Activated T-helper 17 cell treated with anti-CD3 and anti-CD28 coated beads, Interleukin-2, amount 50 U/mL, for 72 hours (primary cell): ENCODE results near the gene IGF2BP2. TPM values are rescaled to one million over a fixed set of nuclear protein-coding genes. Genes with fewer than 3 reads are reported as not detected.

Experiments used
- ATAC-seq: fragments of 150-1000 bp; cut with Tn5 transposase; replicated peaks from 2 replicates; pipeline ENCODE4 v1.10.0; 2021; ENCODE audit warnings: mild to moderate bottlenecking, moderate library complexity
- H3K27ac Mint-ChIP-seq: one replicate; pipeline ENCODE4 v1.8.0; 2022; ENCODE audit warnings: mixed read lengths
- H3K27me3 Mint-ChIP-seq: one replicate; pipeline ENCODE4 v1.8.0; 2022; ENCODE audit warnings: mixed read lengths
- H3K36me3 Mint-ChIP-seq: one replicate; pipeline ENCODE4 v1.8.0; 2022; ENCODE audit warnings: low read depth, mild to moderate bottlenecking, mixed read lengths
- H3K4me1 Mint-ChIP-seq: one replicate; pipeline ENCODE4 v1.8.0; 2022; ENCODE audit warnings: mixed read lengths
- H3K4me3 Mint-ChIP-seq: one replicate; pipeline ENCODE4 v1.8.0; 2022; ENCODE audit warnings: mild to moderate bottlenecking, mixed read lengths
- H3K9me3 Mint-ChIP-seq: one replicate; pipeline ENCODE4 v1.8.0; 2022; ENCODE audit warnings: mixed read lengths
- total RNA-seq, 2 donors: library from RNA; stranded (reverse); gene quantifications; one replicate each; pipeline ENCODE4 v1.2.3, GENCODE V29; 2022

The IGF2BP2 gene
- total RNA-seq, 2 donors from 2014 or later, result 0.28 to 0.82 TPM

DNA sequence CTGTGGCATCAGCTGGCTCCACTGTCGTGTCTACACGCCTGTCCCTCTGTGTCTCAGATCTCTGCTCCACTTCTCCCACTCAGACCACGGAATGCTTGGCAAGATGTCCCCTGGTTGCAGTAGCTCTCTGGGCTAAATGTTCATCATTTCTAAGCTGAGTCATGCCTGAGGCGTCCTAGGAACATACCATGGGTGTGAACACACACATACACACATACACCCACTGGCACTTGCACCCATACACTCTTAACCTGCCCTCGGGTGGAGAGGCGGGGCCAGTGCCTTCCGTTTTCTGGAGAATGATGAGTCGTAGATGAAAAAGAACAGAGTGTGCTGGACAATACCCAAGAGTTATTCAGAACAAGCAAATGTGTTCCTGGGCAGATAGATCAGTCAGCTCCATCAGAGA is 166.3 kb downstream of the IGF2BP2 start:
- no peaks in the 10 kb centered on the region for H3K4me1 Mint-ChIP-seq
- H3K27me3 Mint-ChIP-seq, result peaks cover 26% of the 10 kb centered on the region
- no peak overlapping the region for H3K27ac Mint-ChIP-seq
- no peak overlapping the region for H3K4me3 Mint-ChIP-seq
- H3K9me3 Mint-ChIP-seq, result no peaks in the 10 kb centered on the region
- no peaks in the 10 kb centered on the region for H3K36me3 Mint-ChIP-seq
- ATAC-seq, result peak; percentile 34

GRCh38 chr3:185657691-185658503 is 166.9 kb downstream of the IGF2BP2 start:
- Mint-ChIP-seq H3K9me3 (no peaks in the 10 kb centered on the region), H3K27me3 (peaks cover 20% of the 10 kb centered on the region), H3K27ac (no peak overlapping the region), H3K36me3 (no peaks in the 10 kb centered on the region), H3K4me1 (no peaks in the 10 kb centered on the region), H3K4me3 (no peak overlapping the region)
- no peak for ATAC-seq

- Mint-ChIP-seq H3K27ac (no peak overlapping the region), H3K36me3 (no peaks in the 10 kb centered on the region), H3K4me3 (no peak overlapping the region), H3K9me3 (no peaks in the 10 kb centered on the region), H3K27me3 (peaks cover 20% of the 10 kb centered on the region), H3K4me1 (no peaks in the 10 kb centered on the region)
- ATAC-seq, result no peak
Observed at GRCh38 chr3:185657211-185657610, 167.6 kb downstream of the IGF2BP2 start.

DNA sequence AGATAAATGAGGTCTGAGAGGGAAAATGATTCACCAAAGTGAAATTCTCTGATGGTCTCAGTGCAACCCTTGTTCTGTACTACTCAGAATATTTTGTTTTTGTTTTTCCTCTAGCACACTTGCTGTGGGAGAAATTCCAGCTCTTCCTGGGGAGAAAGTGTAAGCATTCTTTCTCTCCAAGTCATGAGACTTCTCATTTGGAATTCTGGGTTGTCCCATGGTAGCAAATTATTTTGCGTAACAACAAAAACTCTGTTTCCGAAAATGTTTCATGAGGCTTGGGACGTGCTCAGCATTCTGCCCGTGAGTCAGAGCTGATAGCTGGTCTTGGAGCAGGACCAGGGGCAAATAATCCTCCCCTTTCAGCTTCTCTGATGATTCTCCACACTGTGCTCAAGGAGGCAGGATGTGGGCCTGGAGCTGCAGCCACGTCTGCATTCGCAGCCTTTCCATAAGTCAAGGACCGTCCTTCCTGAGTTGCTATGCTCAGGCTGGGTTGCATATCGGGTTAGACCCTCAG is 168.5 kb downstream of the IGF2BP2 start:
- H3K4me1 Mint-ChIP-seq, result no peaks in the 10 kb centered on the region
- no peak overlapping the region for H3K27ac Mint-ChIP-seq
- no peak for ATAC-seq
- peaks cover 14% of the 10 kb centered on the region for H3K27me3 Mint-ChIP-seq
- no peaks in the 10 kb centered on the region for H3K36me3 Mint-ChIP-seq
- H3K9me3 Mint-ChIP-seq, result no peaks in the 10 kb centered on the region
- H3K4me3 Mint-ChIP-seq, result no peak overlapping the region

GRCh38 chr3:185655426-185656320 is 169.2 kb downstream of the IGF2BP2 start:
- no peak overlapping the region for H3K27ac Mint-ChIP-seq
- H3K4me1 Mint-ChIP-seq, result no peaks in the 10 kb centered on the region
- no peaks in the 10 kb centered on the region for H3K9me3 Mint-ChIP-seq
- H3K36me3 Mint-ChIP-seq, result no peaks in the 10 kb centered on the region
- H3K4me3 Mint-ChIP-seq, result no peak overlapping the region
- H3K27me3 Mint-ChIP-seq, result peaks cover 14% of the 10 kb centered on the region
- ATAC-seq, result no peak

- Mint-ChIP-seq H3K4me1 (no peaks in the 10 kb centered on the region), H3K9me3 (no peaks in the 10 kb centered on the region), H3K27ac (no peak overlapping the region), H3K27me3 (peaks cover 14% of the 10 kb centered on the region), H3K36me3 (no peaks in the 10 kb centered on the region), H3K4me3 (no peak overlapping the region)
- no peak for ATAC-seq
Observed at GRCh38 chr3:185654758-185655145, 170.1 kb downstream of the IGF2BP2 start.

DNA sequence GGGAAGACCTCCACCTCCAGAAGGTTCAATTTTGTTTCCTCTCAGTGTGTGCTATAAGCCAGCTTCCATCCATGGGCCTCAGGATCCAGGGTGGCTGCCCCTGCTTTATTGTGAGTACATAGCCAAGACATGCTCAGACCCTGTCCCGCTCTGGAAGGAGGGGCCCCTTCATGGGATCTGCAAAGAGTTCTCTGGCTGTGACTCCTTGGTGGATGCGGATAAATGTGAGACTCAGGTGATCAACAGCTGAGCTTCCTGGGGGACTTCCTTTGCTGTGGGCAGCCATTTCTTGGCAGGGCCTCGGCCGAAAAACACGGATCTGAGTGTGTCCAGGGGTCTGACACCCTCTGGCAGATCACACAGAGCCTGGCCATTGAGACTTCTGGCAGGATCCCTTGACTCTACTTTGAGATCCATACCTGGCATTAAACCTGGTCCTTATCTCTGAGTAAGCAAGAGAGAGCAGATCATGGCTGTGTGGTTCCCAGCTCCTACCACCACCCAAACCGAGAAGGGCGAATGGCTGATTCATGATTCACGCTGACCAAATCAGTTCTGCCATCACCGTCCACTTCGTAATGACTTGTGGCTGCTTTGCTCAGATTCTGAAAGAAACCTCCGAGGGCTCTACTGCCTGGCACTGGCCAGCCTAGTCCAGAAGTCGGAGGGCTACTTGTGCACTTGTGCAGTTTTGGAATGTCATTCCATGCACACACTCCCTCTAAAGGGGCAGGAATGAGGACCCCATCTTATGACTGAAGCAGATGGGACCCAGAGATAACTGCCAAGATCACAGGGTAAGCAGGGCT is 170.7 kb downstream of the IGF2BP2 start:
- ATAC-seq, result no peak
- H3K9me3 Mint-ChIP-seq, result no peaks in the 10 kb centered on the region
- H3K4me3 Mint-ChIP-seq, result no peak overlapping the region
- no peak overlapping the region for H3K27ac Mint-ChIP-seq
- no peaks in the 10 kb centered on the region for H3K4me1 Mint-ChIP-seq
- H3K36me3 Mint-ChIP-seq, result no peaks in the 10 kb centered on the region
- peaks cover 14% of the 10 kb centered on the region for H3K27me3 Mint-ChIP-seq

- no peaks in the 10 kb centered on the region for H3K4me1 Mint-ChIP-seq
- no peak overlapping the region for H3K4me3 Mint-ChIP-seq
- H3K36me3 Mint-ChIP-seq, result no peaks in the 10 kb centered on the region
- no peak overlapping the region for H3K27ac Mint-ChIP-seq
- ATAC-seq, result no peak
- H3K9me3 Mint-ChIP-seq, result no peaks in the 10 kb centered on the region
- peaks cover 10% of the 10 kb centered on the region for H3K27me3 Mint-ChIP-seq
Observed at GRCh38 chr3:185651971-185652370, 172.9 kb downstream of the IGF2BP2 start.

- Mint-ChIP-seq H3K4me1 (no peaks in the 10 kb centered on the region), H3K36me3 (no peaks in the 10 kb centered on the region), H3K27me3 (peaks cover 14% of the 10 kb centered on the region), H3K4me3 (no peak overlapping the region), H3K27ac (no peak overlapping the region), H3K9me3 (no peaks in the 10 kb centered on the region)
- ATAC-seq, result no peak
Observed at GRCh38 chr3:185649414-185649813, 175.4 kb downstream of the IGF2BP2 start.

GRCh38 chr3:185648396-185648795 is 176.4 kb downstream of the IGF2BP2 start:
- Mint-ChIP-seq H3K4me3 (no peak overlapping the region), H3K4me1 (no peaks in the 10 kb centered on the region), H3K27ac (no peak overlapping the region), H3K9me3 (no peaks in the 10 kb centered on the region), H3K27me3 (peaks cover 14% of the 10 kb centered on the region), H3K36me3 (no peaks in the 10 kb centered on the region)
- no peak for ATAC-seq

DNA sequence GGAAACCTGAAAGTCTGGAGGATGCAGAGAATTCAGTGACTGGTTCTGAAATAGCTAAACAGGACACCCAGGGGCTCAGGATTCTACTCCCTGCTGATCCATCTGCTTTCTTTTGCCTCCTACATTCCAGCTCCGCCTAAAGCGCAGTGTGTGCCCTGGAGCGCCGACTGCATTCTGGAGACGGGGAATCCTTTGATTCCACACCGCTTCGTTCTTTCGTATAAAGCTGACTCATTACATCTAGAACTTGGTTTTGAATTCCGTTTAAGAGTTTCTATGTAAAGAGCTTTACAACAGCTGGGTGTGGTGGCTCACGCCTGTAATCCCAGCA is 177.0 kb downstream of the IGF2BP2 start:
- H3K9me3 Mint-ChIP-seq, result no peaks in the 10 kb centered on the region
- H3K27me3 Mint-ChIP-seq, result peaks cover 14% of the 10 kb centered on the region
- H3K4me3 Mint-ChIP-seq, result no peak overlapping the region
- H3K4me1 Mint-ChIP-seq, result no peaks in the 10 kb centered on the region
- no peaks in the 10 kb centered on the region for H3K36me3 Mint-ChIP-seq
- ATAC-seq, result no peak
- H3K27ac Mint-ChIP-seq, result no peak overlapping the region

- Mint-ChIP-seq H3K9me3 (no peaks in the 10 kb centered on the region), H3K27ac (no peak overlapping the region), H3K27me3 (peaks cover 14% of the 10 kb centered on the region), H3K4me3 (no peak overlapping the region), H3K4me1 (no peaks in the 10 kb centered on the region), H3K36me3 (no peaks in the 10 kb centered on the region)
- ATAC-seq, result no peak
Observed at GRCh38 chr3:185647134-185647879, 177.5 kb downstream of the IGF2BP2 start.

- Mint-ChIP-seq H3K4me1 (no peaks in the 10 kb centered on the region), H3K27ac (no peak overlapping the region), H3K9me3 (no peaks in the 10 kb centered on the region), H3K4me3 (no peak overlapping the region), H3K27me3 (peaks cover 14% of the 10 kb centered on the region), H3K36me3 (no peaks in the 10 kb centered on the region)
- ATAC-seq, result no peak
Observed at GRCh38 chr3:185646382-185647133, 178.3 kb downstream of the IGF2BP2 start.
